ENCODE data around the gene MAOB. TPM values are rescaled to one million over a fixed set of nuclear protein-coding genes. Genes with fewer than 3 reads are reported as not detected.

The MAOB gene
- total and polyA plus RNA-seq, 9 of the 15 experiments (the other 6 are each of a cell fraction or from before 2014, with no cell fraction given), result 0.05 to 0.09 TPM; not detected in 7

DNA sequence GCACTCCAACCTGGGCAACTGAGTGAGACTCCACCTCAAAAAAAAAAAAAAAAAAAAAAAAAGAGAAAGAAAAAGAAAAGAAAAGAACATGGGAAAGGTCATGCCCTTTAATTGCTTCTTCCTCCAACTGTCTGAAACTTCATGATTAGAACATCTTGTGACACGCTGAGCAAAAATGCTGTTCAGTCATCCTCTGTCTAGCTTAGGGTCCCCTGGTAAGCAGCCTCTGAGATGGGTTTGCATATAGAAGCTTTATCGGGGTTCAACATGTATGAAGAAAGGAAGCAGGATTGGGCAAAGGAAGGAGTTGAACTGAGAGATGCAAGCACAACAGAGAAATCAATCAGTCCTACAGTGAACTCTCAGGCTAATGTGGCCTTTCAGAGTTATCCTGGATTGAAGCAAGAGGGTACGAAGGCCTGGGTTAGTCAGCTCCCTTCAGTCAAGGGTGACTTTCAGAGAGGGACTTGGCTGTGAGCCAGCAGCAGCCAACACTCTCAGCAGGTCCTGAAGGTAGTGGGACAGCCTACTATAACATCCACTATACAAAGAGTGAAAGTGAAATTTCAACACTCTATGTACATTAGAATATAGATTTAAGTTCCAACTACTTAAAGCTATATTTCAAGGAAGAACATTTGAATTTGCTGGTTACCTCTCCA, 11.4 kb downstream of the MAOB start:
- CTCF ChIA-PET (ENCODE audit: low intra/inter-chr PET ratio), result no interaction called here
- TF ChIP-seq NFYB (IDR thresholded peaks at IDR 0.05; ENCODE audit: extremely low read depth, insufficient read length), result no peak
- peak; percentile 49; the same call in 1 of the 2 replicates for TF ChIP-seq NFIC (IDR thresholded peaks at IDR 0.05)

DNA sequence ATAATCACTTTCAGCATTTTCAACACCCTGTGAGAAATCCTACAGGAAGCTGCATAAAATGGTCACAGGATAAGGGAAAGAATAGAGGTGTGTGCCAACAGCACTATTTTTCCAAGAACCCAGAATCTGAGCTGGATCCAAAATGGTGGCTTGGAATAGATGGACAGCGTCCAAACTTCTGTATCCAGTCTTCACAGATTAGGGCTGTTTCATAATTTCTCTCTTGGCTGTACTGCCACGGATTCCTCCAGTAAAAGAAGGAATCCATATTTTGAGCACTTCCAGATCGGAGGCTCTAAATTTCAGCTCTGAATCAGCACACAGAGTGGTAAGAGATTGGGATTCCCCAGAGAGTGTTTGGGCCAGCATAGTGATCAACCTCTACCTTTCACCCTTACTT, 12.2 kb downstream of the MAOB start:
- H4K20me1 ChIP-seq (replicated peaks; ENCODE audit: control insufficient read depth, insufficient read depth, low read length), result no peaks in the 10 kb centered on the region
- no peaks in the 10 kb centered on the region for H3K79me2 ChIP-seq (ENCODE audit: control insufficient read depth, insufficient read depth, low read length)
- no peak for DNase-seq (ENCODE audit: extremely low read depth in 1 of 4, low spot score in 3 of 4)
- no peaks in the 10 kb centered on the region for H3K27me3 ChIP-seq (ENCODE audit: control insufficient read depth in 2 of 2, insufficient read depth in 2 of 2, low read length in 2 of 2)
- ChIA-PET CTCF (ENCODE audit: low intra/inter-chr PET ratio) (no interaction called here), POLR2A (no interaction called here)
- no peak for FAIRE-seq
- H3K4me2 ChIP-seq (ENCODE audit: insufficient read depth, low read length), result no peak overlapping the region
- H3K36me3 ChIP-seq (ENCODE audit: control insufficient read depth, insufficient read depth, low read length), result no peaks in the 10 kb centered on the region
- no peak overlapping the region for H3K9ac ChIP-seq (ENCODE audit: insufficient read depth in 1 of 2, low read depth in 2 of 2, low read length in 2 of 2)
- ATAC-seq, result no peak
- BruUV-seq (replicated peaks), result no TSS peak
- no peak overlapping the region for H3K27ac ChIP-seq (ENCODE audit: extremely low read depth, low read depth, low read length)
- in situ Hi-C loops (cut with MboI) (no loop called here), intact Hi-C loops (cut with micrococcal nuclease) (no loop called here)
- no peak overlapping the region for H3K4me3 ChIP-seq
- no peaks in the 10 kb centered on the region for H3K9me3 ChIP-seq (replicated peaks; ENCODE audit: control insufficient read depth, insufficient read depth, low read depth, low read length)
- 0% methylated on average over 3 of the region's 3 CpGs for WGBS (ENCODE audit: insufficient coverage, low coverage, missing lambda C conversion rate)
- H3K4me1 ChIP-seq (replicated peaks in 1 of 2; ENCODE audit: control insufficient read depth in 2 of 2, insufficient read depth in 2 of 2, low read length in 2 of 2), result no peaks in the 10 kb centered on the region
- H3K9me1 ChIP-seq (ENCODE audit: control insufficient read depth, insufficient read depth, low read length), result no peaks in the 10 kb centered on the region
- H2AFZ ChIP-seq (ENCODE audit: low read depth, low read length), result no peak overlapping the region
- TF ChIP-seq CCNT2 (IDR thresholded peaks at IDR 0.05; ENCODE audit: borderline replicate concordance, extremely low read depth, insufficient read length, low read depth, low read length) (no peak), ZNF695 (CRISPR knock-in tag; IDR thresholded peaks at IDR 0.05) (no peak), HSF4 (CRISPR knock-in tag; IDR thresholded peaks at IDR 0.05; ENCODE audit: borderline replicate concordance) (no peak), ZFPM2 (CRISPR knock-in tag; IDR thresholded peaks at IDR 0.05) (no peak), RBM15 (IDR thresholded peaks at IDR 0.05; ENCODE audit: insufficient read depth, low read length) (no peak), ESRRB (CRISPR knock-in tag; IDR thresholded peaks at IDR 0.05; ENCODE audit: borderline replicate concordance) (no peak), ZNF785 (CRISPR knock-in tag; IDR thresholded peaks at IDR 0.05) (no peak), PYGO2 (tag; IDR thresholded peaks at IDR 0.05) (no peak), ZNF184 (CRISPR knock-in tag; IDR thresholded peaks at IDR 0.05) (no peak), HOXB6 (CRISPR knock-in tag; IDR thresholded peaks at IDR 0.05; ENCODE audit: borderline replicate concordance) (no peak)
- TF ChIP-seq, protein P1, sequence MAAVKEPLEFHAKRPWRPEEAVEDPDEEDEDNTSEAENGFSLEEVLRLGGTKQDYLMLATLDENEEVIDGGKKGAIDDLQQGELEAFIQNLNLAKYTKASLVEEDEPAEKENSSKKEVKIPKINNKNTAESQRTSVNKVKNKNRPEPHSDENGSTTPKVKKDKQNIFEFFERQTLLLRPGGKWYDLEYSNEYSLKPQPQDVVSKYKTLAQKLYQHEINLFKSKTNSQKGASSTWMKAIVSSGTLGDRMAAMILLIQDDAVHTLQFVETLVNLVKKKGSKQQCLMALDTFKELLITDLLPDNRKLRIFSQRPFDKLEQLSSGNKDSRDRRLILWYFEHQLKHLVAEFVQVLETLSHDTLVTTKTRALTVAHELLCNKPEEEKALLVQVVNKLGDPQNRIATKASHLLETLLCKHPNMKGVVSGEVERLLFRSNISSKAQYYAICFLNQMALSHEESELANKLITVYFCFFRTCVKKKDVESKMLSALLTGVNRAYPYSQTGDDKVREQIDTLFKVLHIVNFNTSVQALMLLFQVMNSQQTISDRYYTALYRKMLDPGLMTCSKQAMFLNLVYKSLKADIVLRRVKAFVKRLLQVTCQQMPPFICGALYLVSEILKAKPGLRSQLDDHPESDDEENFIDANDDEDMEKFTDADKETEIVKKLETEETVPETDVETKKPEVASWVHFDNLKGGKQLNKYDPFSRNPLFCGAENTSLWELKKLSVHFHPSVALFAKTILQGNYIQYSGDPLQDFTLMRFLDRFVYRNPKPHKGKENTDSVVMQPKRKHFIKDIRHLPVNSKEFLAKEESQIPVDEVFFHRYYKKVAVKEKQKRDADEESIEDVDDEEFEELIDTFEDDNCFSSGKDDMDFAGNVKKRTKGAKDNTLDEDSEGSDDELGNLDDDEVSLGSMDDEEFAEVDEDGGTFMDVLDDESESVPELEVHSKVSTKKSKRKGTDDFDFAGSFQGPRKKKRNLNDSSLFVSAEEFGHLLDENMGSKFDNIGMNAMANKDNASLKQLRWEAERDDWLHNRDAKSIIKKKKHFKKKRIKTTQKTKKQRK (IDR thresholded peaks at IDR 0.05; ENCODE audit: borderline replicate concordance, low read depth, low read length), result no peak

More for the DNA sequence above, 11.4 kb downstream of the MAOB start:
- in situ Hi-C loops (cut with MboI) (no loop called here), intact Hi-C loops (cut with micrococcal nuclease) (no loop called here)
- POLR2A ChIA-PET, result no interaction called here
- DNase-seq (ENCODE audit: extremely low read depth in 1 of 4, low spot score in 3 of 4) (no peak), FAIRE-seq (no peak), ATAC-seq (no peak)
- Histone ChIP-seq H3K4me2 (ENCODE audit: insufficient read depth, low read length) (no peak overlapping the region), H3K27me3 (ENCODE audit: control insufficient read depth in 2 of 2, insufficient read depth in 2 of 2, low read length in 2 of 2) (no peaks in the 10 kb centered on the region), H3K79me2 (ENCODE audit: control insufficient read depth, insufficient read depth, low read length) (no peaks in the 10 kb centered on the region), H3K4me1 (replicated peaks in 1 of 2; ENCODE audit: control insufficient read depth in 2 of 2, insufficient read depth in 2 of 2, low read length in 2 of 2) (no peaks in the 10 kb centered on the region), H3K9me1 (ENCODE audit: control insufficient read depth, insufficient read depth, low read length) (no peaks in the 10 kb centered on the region), H4K20me1 (replicated peaks; ENCODE audit: control insufficient read depth, insufficient read depth, low read length) (no peaks in the 10 kb centered on the region), H3K27ac (ENCODE audit: extremely low read depth, low read depth, low read length) (no peak overlapping the region), H3K4me3 (no peak overlapping the region), H3K36me3 (ENCODE audit: control insufficient read depth, insufficient read depth, low read length) (no peaks in the 10 kb centered on the region), H3K9ac (ENCODE audit: insufficient read depth in 1 of 2, low read depth in 2 of 2, low read length in 2 of 2) (no peak overlapping the region), H3K9me3 (replicated peaks; ENCODE audit: control insufficient read depth, insufficient read depth, low read depth, low read length) (no peaks in the 10 kb centered on the region), H2AFZ (ENCODE audit: low read depth, low read length) (no peak overlapping the region)
- WGBS (ENCODE audit: insufficient coverage, low coverage, missing lambda C conversion rate), result 4% methylated on average over 3 of the region's 3 CpGs
- BruUV-seq (replicated peaks), result no TSS peak

All from K562 (cell line).